ENCODE results near the gene PI4K2A. TPM values are rescaled to one million over a fixed set of nuclear protein-coding genes. Genes with fewer than 3 reads are reported as not detected.

PI4K2A gene
- total and polyA plus RNA-seq, 2 of the 13 experiments (the other 11 are each of a cell fraction or from before 2014, with no cell fraction given): 10.9 to 14.3 TPM

DNA sequence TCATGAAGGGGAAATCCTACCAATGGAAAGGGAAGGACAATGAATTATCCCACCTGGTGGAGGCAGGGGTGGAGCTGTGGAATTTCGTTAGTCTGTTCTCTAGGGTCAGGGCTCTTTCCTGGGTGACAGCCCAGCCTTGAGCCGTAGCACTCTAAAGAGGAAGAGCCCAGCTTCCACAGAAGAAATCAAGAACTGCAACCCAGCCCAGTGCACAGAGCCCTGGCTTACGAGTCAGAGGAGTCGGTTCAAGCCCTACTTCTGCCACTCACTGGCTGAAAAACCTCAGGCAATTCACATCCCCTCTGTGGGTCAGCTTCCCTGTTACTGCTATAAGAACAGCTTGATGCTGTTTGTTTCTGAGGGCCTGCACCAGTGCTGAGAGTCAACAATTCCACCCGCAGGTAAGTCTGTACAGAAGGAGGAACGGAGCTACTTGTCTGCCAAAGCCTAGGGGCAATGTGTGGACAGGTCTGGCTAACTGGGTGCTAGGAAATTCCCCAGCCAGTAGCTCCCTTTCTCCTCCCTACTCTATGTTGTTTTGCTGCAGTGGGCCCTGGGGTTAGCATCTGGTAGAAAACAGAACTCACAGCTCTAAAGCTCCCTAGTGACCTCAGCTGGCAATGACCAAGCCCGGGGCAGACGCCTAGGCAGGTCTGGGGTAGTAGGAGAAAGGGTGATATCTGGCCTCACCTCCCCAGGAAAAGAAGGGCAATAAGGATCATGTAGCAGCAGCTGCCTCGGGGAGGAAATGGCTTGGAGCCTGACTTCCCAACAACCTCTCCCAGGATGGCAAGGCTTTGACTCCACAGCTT is 43.3 kb downstream of the PI4K2A start (continued):
- TF ChIP-seq, protein P1, sequence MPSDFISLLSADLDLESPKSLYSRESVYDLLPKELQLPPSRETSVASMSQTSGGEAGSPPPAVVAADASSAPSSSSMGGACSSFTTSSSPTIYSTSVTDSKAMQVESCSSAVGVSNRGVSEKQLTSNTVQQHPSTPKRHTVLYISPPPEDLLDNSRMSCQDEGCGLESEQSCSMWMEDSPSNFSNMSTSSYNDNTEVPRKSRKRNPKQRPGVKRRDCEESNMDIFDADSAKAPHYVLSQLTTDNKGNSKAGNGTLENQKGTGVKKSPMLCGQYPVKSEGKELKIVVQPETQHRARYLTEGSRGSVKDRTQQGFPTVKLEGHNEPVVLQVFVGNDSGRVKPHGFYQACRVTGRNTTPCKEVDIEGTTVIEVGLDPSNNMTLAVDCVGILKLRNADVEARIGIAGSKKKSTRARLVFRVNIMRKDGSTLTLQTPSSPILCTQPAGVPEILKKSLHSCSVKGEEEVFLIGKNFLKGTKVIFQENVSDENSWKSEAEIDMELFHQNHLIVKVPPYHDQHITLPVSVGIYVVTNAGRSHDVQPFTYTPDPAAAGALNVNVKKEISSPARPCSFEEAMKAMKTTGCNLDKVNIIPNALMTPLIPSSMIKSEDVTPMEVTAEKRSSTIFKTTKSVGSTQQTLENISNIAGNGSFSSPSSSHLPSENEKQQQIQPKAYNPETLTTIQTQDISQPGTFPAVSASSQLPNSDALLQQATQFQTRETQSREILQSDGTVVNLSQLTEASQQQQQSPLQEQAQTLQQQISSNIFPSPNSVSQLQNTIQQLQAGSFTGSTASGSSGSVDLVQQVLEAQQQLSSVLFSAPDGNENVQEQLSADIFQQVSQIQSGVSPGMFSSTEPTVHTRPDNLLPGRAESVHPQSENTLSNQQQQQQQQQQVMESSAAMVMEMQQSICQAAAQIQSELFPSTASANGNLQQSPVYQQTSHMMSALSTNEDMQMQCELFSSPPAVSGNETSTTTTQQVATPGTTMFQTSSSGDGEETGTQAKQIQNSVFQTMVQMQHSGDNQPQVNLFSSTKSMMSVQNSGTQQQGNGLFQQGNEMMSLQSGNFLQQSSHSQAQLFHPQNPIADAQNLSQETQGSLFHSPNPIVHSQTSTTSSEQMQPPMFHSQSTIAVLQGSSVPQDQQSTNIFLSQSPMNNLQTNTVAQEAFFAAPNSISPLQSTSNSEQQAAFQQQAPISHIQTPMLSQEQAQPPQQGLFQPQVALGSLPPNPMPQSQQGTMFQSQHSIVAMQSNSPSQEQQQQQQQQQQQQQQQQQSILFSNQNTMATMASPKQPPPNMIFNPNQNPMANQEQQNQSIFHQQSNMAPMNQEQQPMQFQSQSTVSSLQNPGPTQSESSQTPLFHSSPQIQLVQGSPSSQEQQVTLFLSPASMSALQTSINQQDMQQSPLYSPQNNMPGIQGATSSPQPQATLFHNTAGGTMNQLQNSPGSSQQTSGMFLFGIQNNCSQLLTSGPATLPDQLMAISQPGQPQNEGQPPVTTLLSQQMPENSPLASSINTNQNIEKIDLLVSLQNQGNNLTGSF (CRISPR knock-in tag; IDR thresholded peaks at IDR 0.05): 0 out of 2 replicates have a peak, but pooled peaks have one; percentile 31
- TF ChIP-seq, protein P2, sequence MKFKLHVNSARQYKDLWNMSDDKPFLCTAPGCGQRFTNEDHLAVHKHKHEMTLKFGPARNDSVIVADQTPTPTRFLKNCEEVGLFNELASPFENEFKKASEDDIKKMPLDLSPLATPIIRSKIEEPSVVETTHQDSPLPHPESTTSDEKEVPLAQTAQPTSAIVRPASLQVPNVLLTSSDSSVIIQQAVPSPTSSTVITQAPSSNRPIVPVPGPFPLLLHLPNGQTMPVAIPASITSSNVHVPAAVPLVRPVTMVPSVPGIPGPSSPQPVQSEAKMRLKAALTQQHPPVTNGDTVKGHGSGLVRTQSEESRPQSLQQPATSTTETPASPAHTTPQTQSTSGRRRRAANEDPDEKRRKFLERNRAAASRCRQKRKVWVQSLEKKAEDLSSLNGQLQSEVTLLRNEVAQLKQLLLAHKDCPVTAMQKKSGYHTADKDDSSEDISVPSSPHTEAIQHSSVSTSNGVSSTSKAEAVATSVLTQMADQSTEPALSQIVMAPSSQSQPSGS (CRISPR knock-in tag; IDR thresholded peaks at IDR 0.05): 0 out of 2 replicates have a peak, but pooled peaks have one; percentile 17
- TF ChIP-seq ELF3 (CRISPR knock-in tag; IDR thresholded peaks at IDR 0.05) (no peak), CAMTA2 (CRISPR knock-in tag; IDR thresholded peaks at IDR 0.05; ENCODE audit: borderline replicate concordance) (peak; percentile 72; the same call in 1 of the 2 replicates), IRF2 (CRISPR knock-in tag; IDR thresholded peaks at IDR 0.05) (peak; percentile 42; the same call in 1 of the 2 replicates), ZNF75D (CRISPR knock-in tag; IDR thresholded peaks at IDR 0.05; ENCODE audit: borderline replicate concordance) (no peak)
- TF ChIP-seq, protein P3, sequence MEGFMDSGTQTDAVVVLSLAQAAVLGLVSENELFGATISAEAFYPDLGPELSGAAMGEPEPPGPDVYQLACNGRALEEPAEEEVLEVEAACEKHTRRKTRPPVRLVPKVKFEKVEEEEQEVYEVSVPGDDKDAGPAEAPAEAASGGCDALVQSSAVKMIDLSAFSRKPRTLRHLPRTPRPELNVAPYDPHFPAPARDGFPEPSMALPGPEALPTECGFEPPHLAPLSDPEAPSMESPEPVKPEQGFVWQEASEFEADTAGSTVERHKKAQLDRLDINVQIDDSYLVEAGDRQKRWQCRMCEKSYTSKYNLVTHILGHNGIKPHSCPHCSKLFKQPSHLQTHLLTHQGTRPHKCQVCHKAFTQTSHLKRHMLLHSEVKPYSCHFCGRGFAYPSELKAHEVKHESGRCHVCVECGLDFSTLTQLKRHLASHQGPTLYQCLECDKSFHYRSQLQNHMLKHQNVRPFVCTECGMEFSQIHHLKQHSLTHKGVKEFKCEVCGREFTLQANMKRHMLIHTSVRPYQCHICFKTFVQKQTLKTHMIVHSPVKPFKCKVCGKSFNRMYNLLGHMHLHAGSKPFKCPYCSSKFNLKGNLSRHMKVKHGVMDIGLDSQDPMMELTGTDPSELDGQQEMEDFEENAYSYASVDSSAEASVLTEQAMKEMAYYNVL (CRISPR knock-in tag; IDR thresholded peaks at IDR 0.05; ENCODE audit: borderline replicate concordance): 0 out of 2 replicates have a peak, but pooled peaks have one; percentile 32
